ENCODE results near the gene GRK6. TPM values are rescaled to one million over a fixed set of nuclear protein-coding genes. Genes with fewer than 3 reads are reported as not detected.
"Not testable (repeated sequence)": the region's sequence is repeated elsewhere in the genome, so short reads cannot be mapped to it uniquely, and the experiment has no call there.

The GRK6 gene
- total RNA-seq, 1 experiment from 2014 or later, result 82.3 TPM

DNA sequence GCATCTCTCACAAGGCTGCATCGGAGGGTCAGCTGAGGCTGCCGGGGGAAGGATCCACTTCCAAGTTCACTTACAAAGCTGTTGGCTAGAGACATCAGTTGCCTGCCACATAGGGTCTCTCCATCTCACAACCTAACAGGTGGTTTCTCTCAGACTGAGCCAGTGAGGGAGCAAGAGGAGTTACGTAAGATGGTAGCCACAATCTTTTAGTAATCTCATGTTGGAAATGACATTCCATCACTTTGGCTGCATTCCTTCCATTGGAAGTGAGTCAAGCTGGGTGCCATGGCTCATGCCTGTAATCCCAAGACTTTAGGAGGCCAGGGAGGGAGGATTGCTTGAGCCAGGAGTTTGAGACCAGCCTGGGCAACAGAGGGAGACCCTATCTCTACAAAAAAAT is 7.4 kb upstream of the GRK6 start:
- intact Hi-C loops (cut with micrococcal nuclease; ENCODE audit: unreplicated experiment), result no loop called here
- Histone ChIP-seq H3K27me3 (ENCODE audit: insufficient read depth, low read depth) (no peaks in the 10 kb centered on the region), H3K79me2 (ENCODE audit: low read depth) (no peaks in the 10 kb centered on the region), H3K4me3 (no peak overlapping the region), H3K27ac (no peak overlapping the region), H3F3A (ENCODE audit: insufficient read depth, low read depth) (no peaks in the 10 kb centered on the region), H2AFZ (no peak overlapping the region), H3K9me2 (ENCODE audit: insufficient read depth) (no peaks in the 10 kb centered on the region), H3K4me2 (no peak overlapping the region), H4K20me1 (ENCODE audit: insufficient read depth) (no peaks in the 10 kb centered on the region), H3K9me3 (ENCODE audit: insufficient read depth, low read depth) (no peaks in the 10 kb centered on the region), H3K36me3 (ENCODE audit: low read depth) (no peaks in the 10 kb centered on the region), H3K4me1 (replicated peaks; ENCODE audit: insufficient read depth) (0 out of 2 replicates have a peak, but pooled peaks cover 4% of the 10 kb centered on the region)
- POLR2A ChIA-PET (ENCODE audit: unreplicated experiment), result no interaction called here
- no TSS peak for BruUV-seq (replicated peaks)
- CTCF ChIA-PET, result no interaction called here
- TF ChIP-seq EZH2 (IDR thresholded peaks at IDR 0.05; ENCODE audit: low read depth), result no peak
- TF ChIP-seq, protein P1, sequence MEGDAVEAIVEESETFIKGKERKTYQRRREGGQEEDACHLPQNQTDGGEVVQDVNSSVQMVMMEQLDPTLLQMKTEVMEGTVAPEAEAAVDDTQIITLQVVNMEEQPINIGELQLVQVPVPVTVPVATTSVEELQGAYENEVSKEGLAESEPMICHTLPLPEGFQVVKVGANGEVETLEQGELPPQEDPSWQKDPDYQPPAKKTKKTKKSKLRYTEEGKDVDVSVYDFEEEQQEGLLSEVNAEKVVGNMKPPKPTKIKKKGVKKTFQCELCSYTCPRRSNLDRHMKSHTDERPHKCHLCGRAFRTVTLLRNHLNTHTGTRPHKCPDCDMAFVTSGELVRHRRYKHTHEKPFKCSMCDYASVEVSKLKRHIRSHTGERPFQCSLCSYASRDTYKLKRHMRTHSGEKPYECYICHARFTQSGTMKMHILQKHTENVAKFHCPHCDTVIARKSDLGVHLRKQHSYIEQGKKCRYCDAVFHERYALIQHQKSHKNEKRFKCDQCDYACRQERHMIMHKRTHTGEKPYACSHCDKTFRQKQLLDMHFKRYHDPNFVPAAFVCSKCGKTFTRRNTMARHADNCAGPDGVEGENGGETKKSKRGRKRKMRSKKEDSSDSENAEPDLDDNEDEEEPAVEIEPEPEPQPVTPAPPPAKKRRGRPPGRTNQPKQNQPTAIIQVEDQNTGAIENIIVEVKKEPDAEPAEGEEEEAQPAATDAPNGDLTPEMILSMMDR (conservative IDR thresholded peaks at IDR 0.05), result no peak
- peak in 1 of 2 experiments; percentile 60 for DNase-seq

DNA sequence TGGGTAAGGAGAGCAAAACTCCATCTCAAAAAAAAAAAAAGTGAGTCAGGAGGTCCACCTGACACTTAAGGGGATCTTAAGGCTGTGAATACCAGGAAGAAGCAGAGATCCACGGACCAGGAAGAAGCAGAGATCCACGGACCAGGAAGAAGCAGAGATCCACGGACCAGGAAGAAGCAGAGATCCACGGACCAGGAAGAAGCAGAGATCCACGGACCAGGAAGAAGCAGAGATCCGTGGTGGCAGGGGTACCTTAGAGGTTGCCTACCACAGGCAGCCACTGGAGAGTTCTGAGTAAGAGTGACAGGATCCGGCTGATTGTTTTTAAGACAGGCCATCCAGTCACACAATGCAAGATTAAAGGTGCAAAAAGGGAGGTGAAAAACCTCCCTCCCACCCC is 6.0 kb upstream of the GRK6 start:
- BruUV-seq (replicated peaks); intact Hi-C loops (cut with micrococcal nuclease; ENCODE audit: unreplicated experiment): not testable (repeated sequence)

DNA sequence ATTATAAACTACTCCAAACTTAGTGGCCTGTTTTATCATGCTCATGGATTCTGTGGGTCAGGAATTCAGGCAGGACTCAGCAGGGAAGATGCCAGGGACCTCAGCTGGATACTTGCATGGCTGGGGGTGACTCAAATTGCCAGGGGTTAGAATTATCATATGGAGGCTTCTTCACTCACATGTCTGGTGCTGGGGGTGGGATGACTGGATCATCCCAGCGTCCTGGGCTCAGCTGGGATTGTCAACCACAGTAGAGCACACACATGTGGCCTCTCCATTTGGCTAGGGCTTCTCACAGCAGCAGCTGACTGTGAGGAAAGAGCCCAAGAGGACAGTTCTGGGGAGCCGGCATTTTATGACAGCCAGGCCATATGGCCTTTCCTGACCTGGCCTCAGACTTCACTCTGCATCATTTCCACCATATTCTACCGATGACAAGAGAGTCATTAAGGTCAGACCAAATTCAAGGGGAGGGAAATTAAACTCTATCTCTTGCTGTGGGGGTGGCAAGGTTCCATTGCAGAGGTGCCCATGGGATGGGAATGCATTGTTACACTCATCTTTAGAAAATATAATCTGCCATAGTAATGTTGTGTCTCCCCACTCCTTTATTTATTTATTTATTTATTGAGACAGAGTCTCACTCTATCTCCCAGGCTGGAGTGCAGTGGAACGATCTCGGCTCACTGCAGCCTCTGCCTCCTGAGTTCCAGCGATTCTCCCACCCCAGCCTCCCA is 5.2 kb upstream of the GRK6 start:
- intact Hi-C loops (cut with micrococcal nuclease; ENCODE audit: unreplicated experiment), result no loop called here
- H3K9me3 ChIP-seq (ENCODE audit: insufficient read depth, low read depth), result no peaks in the 10 kb centered on the region
- ChIA-PET CTCF (no interaction called here), POLR2A (ENCODE audit: unreplicated experiment) (no interaction called here)
- no peak overlapping the region for H2AFZ ChIP-seq
- H3K79me2 ChIP-seq (ENCODE audit: low read depth), result no peaks in the 10 kb centered on the region
- no peaks in the 10 kb centered on the region for H4K20me1 ChIP-seq (ENCODE audit: insufficient read depth)
- BruUV-seq (replicated peaks), result no TSS peak
- peaks cover 10% of the 10 kb centered on the region; the same call in 1 of the 2 replicates for H3F3A ChIP-seq (ENCODE audit: insufficient read depth, low read depth)
- TF ChIP-seq EZH2 (IDR thresholded peaks at IDR 0.05; ENCODE audit: low read depth), result no peak
- TF ChIP-seq, protein P1 (conservative IDR thresholded peaks at IDR 0.05), result no peak
- H3K27ac ChIP-seq, result no peak overlapping the region
- peaks cover 11% of the 10 kb centered on the region for H3K4me1 ChIP-seq (replicated peaks; ENCODE audit: insufficient read depth)
- no peak for DNase-seq
- no peaks in the 10 kb centered on the region for H3K9me2 ChIP-seq (ENCODE audit: insufficient read depth)
- no peak overlapping the region for H3K4me2 ChIP-seq
- no peaks in the 10 kb centered on the region for H3K27me3 ChIP-seq (ENCODE audit: insufficient read depth, low read depth)
- H3K36me3 ChIP-seq (ENCODE audit: low read depth), result no peaks in the 10 kb centered on the region
- H3K4me3 ChIP-seq, result no peak overlapping the region

More for the DNA sequence above, 6.0 kb upstream of the GRK6 start:
- POLR2A ChIA-PET (ENCODE audit: unreplicated experiment); H4K20me1 ChIP-seq (ENCODE audit: insufficient read depth); H3K36me3 ChIP-seq (ENCODE audit: low read depth); H3K9me3 ChIP-seq (ENCODE audit: insufficient read depth, low read depth); CTCF ChIA-PET; H2AFZ ChIP-seq; H3K27me3 ChIP-seq (ENCODE audit: insufficient read depth, low read depth); H3K79me2 ChIP-seq (ENCODE audit: low read depth); H3K4me3 ChIP-seq; H3K4me2 ChIP-seq; H3F3A ChIP-seq (ENCODE audit: insufficient read depth, low read depth); H3K27ac ChIP-seq; DNase-seq; H3K9me2 ChIP-seq (ENCODE audit: insufficient read depth): not testable (repeated sequence)
- H3K4me1 ChIP-seq (replicated peaks; ENCODE audit: insufficient read depth), result peaks cover 10% of the 10 kb centered on the region

DNA sequence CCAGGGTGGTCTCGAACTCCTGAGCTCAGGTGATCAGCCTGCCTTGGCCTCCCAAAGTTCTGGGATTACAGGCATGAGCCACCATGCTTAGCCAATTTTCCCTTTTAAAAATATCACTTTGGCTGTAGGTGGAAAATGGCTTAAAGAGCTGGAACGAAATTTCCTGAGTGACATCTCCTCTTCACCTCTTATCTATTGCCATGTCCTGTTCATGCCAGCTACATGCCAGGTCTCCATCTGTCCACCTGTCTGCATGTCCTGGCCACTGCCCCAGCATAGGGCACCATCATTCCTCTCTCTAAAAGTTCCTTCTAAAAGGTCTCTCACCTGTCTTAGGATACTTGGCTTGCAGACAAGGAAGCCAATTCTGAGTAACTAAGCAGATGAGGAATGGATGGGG is 2.8 kb upstream of the GRK6 start:
- BruUV-seq (replicated peaks), result no TSS peak
- H3K9me3 ChIP-seq (ENCODE audit: insufficient read depth, low read depth), result no peaks in the 10 kb centered on the region
- DNase-seq, result no peak
- no peaks in the 10 kb centered on the region for H3K36me3 ChIP-seq (ENCODE audit: low read depth)
- H3K4me3 ChIP-seq, result no peak overlapping the region
- H3K4me1 ChIP-seq (replicated peaks; ENCODE audit: insufficient read depth), result peaks cover 23% of the 10 kb centered on the region
- peaks cover 20% of the 10 kb centered on the region for H3K79me2 ChIP-seq (ENCODE audit: low read depth)
- no peak overlapping the region for H2AFZ ChIP-seq
- no peak overlapping the region for H3K27ac ChIP-seq
- CTCF ChIA-PET, result no interaction called here
- no peaks in the 10 kb centered on the region for H3K27me3 ChIP-seq (ENCODE audit: insufficient read depth, low read depth)
- POLR2A ChIA-PET (ENCODE audit: unreplicated experiment), result no interaction called here
- no peak for TF ChIP-seq EZH2 (IDR thresholded peaks at IDR 0.05; ENCODE audit: low read depth)
- TF ChIP-seq, protein P1 (conservative IDR thresholded peaks at IDR 0.05), result no peak
- H4K20me1 ChIP-seq (ENCODE audit: insufficient read depth), result peaks cover 12% of the 10 kb centered on the region
- H3K9me2 ChIP-seq (ENCODE audit: insufficient read depth), result no peaks in the 10 kb centered on the region
- H3F3A ChIP-seq (ENCODE audit: insufficient read depth, low read depth), result peaks cover 10% of the 10 kb centered on the region; the same call in 1 of the 2 replicates
- intact Hi-C loops (cut with micrococcal nuclease; ENCODE audit: unreplicated experiment), result no loop called here
- no peak overlapping the region for H3K4me2 ChIP-seq
